Measurements from ENCODE around the gene GTF3A. TPM values are rescaled to one million over a fixed set of nuclear protein-coding genes. Genes with fewer than 3 reads are reported as not detected.

Gene GTF3A
- total RNA-seq, 2 experiments from 2014 or later, result 242 to 251 TPM

GRCh38 chr13:27442071-27442647 is 17.7 kb downstream of the GTF3A start:
- intact Hi-C loops (cut with micrococcal nuclease; ENCODE audit: unreplicated experiment), result no loop called here
- BruUV-seq (replicated peaks), result no TSS peak
- Histone ChIP-seq H3K9me2 (ENCODE audit: insufficient read depth, low read length) (no peaks in the 10 kb centered on the region), H3K79me2 (ENCODE audit: insufficient read depth, low read depth, low read length) (peaks cover 27% of the 10 kb centered on the region), H3K4me3 (ENCODE audit: low read depth, low read length, poor library complexity, severe bottlenecking) (no peak overlapping the region), H3K9me3 (ENCODE audit: low read length) (no peaks in the 10 kb centered on the region), H4K20me1 (ENCODE audit: insufficient read depth, low read length) (no peaks in the 10 kb centered on the region), H3K27ac (ENCODE audit: low read depth, low read length, poor library complexity, severe bottlenecking) (no peak overlapping the region), H3K36me3 (ENCODE audit: insufficient read depth, low read length) (peaks cover 39% of the 10 kb centered on the region; the same call in 1 of the 2 replicates), H3K4me1 (ENCODE audit: insufficient read depth, low read length, poor library complexity, severe bottlenecking) (peaks cover 17% of the 10 kb centered on the region), H2AFZ (ENCODE audit: low read length) (no peak overlapping the region), H3K4me2 (ENCODE audit: low read length) (no peak overlapping the region)
- POLR2A ChIA-PET, result no interaction called here
- no peak for DNase-seq (ENCODE audit: low spot score)
- CTCF ChIA-PET (ENCODE audit: unreplicated experiment), result no interaction called here
- TF ChIP-seq CTCF (conservative IDR thresholded peaks at IDR 0.05; ENCODE audit: low read length), result no peak
- no peak for TF ChIP-seq EZH2phosphoT487 (IDR thresholded peaks at IDR 0.05; ENCODE audit: borderline replicate concordance, low read depth, low read length)

- no peak for TF ChIP-seq CTCF (conservative IDR thresholded peaks at IDR 0.05; ENCODE audit: low read length)
- TF ChIP-seq EZH2phosphoT487 (IDR thresholded peaks at IDR 0.05; ENCODE audit: borderline replicate concordance, low read depth, low read length), result no peak
- peaks cover 34% of the 10 kb centered on the region for H3K79me2 ChIP-seq (ENCODE audit: insufficient read depth, low read depth, low read length)
Measured at GRCh38 chr13:27442797-27443196, 18.4 kb downstream of the GTF3A start.

GRCh38 chr13:27446986-27447583 is 22.7 kb downstream of the GTF3A start:
- Histone ChIP-seq H3K36me3 (ENCODE audit: insufficient read depth, low read length) (peaks cover 16% of the 10 kb centered on the region; the same call in 1 of the 2 replicates), H3K79me2 (ENCODE audit: insufficient read depth, low read depth, low read length) (peaks cover 51% of the 10 kb centered on the region), H4K20me1 (ENCODE audit: insufficient read depth, low read length) (no peaks in the 10 kb centered on the region), H3K27ac (ENCODE audit: low read depth, low read length, poor library complexity, severe bottlenecking) (peak overlapping the region; percentile 78), H3K4me3 (ENCODE audit: low read depth, low read length, poor library complexity, severe bottlenecking) (peak overlapping the region; percentile 59), H2AFZ (ENCODE audit: low read length) (peak overlapping the region; percentile 37; the same call in 1 of the 2 replicates), H3K9me2 (ENCODE audit: insufficient read depth, low read length) (no peaks in the 10 kb centered on the region), H3K9me3 (ENCODE audit: low read length) (no peaks in the 10 kb centered on the region), H3K4me1 (ENCODE audit: insufficient read depth, low read length, poor library complexity, severe bottlenecking) (peaks cover 47% of the 10 kb centered on the region), H3K4me2 (ENCODE audit: low read length) (peak overlapping the region; percentile 79)
- ChIA-PET POLR2A (interaction anchor here (0.6 to 3.2 kb wide), 8 partner anchors 8 to 669 kb away, joined by 3 to 38 read pairs (median 4); partner anchors contain the start of gene GTF3A), CTCF (ENCODE audit: unreplicated experiment) (no interaction called here)
- BruUV-seq (replicated peaks), result no TSS peak
- no peak for TF ChIP-seq CTCF (conservative IDR thresholded peaks at IDR 0.05; ENCODE audit: low read length)
- no peak for TF ChIP-seq EZH2phosphoT487 (IDR thresholded peaks at IDR 0.05; ENCODE audit: borderline replicate concordance, low read depth, low read length)
- intact Hi-C loops (cut with micrococcal nuclease; ENCODE audit: unreplicated experiment), result loop anchor here (2.0 kb wide), 1 partner anchor 188 kb away; no protein-coding TSS in a partner anchor
- DNase-seq (ENCODE audit: low spot score), result peak; percentile 79

More at GRCh38 chr13:27442797-27443196, 18.4 kb downstream of the GTF3A start:
- ChIA-PET POLR2A (interaction anchor here (0.6 to 3.3 kb wide), 3 partner anchors 13 to 188 kb away, joined by 4 to 15 read pairs (median 11); no protein-coding TSS in a partner anchor), CTCF (ENCODE audit: unreplicated experiment) (no interaction called here)
- H2AFZ ChIP-seq (ENCODE audit: low read length), result no peak overlapping the region
- no peak for DNase-seq (ENCODE audit: low spot score)
- H3K4me3 ChIP-seq (ENCODE audit: low read depth, low read length, poor library complexity, severe bottlenecking), result no peak overlapping the region
- BruUV-seq (replicated peaks), result no TSS peak
- H4K20me1 ChIP-seq (ENCODE audit: insufficient read depth, low read length), result no peaks in the 10 kb centered on the region
- no peaks in the 10 kb centered on the region for H3K9me2 ChIP-seq (ENCODE audit: insufficient read depth, low read length)
- H3K27ac ChIP-seq (ENCODE audit: low read depth, low read length, poor library complexity, severe bottlenecking), result no peak overlapping the region
- peaks cover 24% of the 10 kb centered on the region for H3K4me1 ChIP-seq (ENCODE audit: insufficient read depth, low read length, poor library complexity, severe bottlenecking)
- H3K9me3 ChIP-seq (ENCODE audit: low read length), result no peaks in the 10 kb centered on the region
- intact Hi-C loops (cut with micrococcal nuclease; ENCODE audit: unreplicated experiment), result no loop called here
- H3K36me3 ChIP-seq (ENCODE audit: insufficient read depth, low read length), result peaks cover 35% of the 10 kb centered on the region; the same call in 1 of the 2 replicates
- H3K4me2 ChIP-seq (ENCODE audit: low read length), result no peak overlapping the region
